SK-N-SH (cell line): ENCODE results near the gene GTF3C2.

ENCODE experiments used
- EP300 ChIP-seq, 2 experiments: IDR thresholded peaks; 2 replicates each; pipeline versions ENCODE4 v1.4.0 to v1.6.1; 2012; ENCODE audit warnings: borderline replicate concordance in 1 of 2, low read depth in 1 of 2, low read length in 1 of 2
- IRF3 ChIP-seq: fragments of 150-350 bp; IDR thresholded peaks from 2 replicates; pipeline ENCODE4 v1.6.1; 2016; ENCODE audit warnings: mild to moderate bottlenecking, low read depth, low read length
- JUND ChIP-seq: IDR thresholded peaks from 2 replicates; pipeline ENCODE4 v1.4.0; 2012
- POLR2AphosphoS5 ChIP-seq: IDR thresholded peaks from 2 replicates; pipeline ENCODE4 v1.6.1; 2012; ENCODE audit warnings: low read depth, low read length
- REST ChIP-seq: IDR thresholded peaks from 2 replicates; pipeline ENCODE4 v1.6.1; 2012; ENCODE audit warnings: mild to moderate bottlenecking, low read depth, low read length, moderate library complexity
- SMC3 ChIP-seq: IDR thresholded peaks from 2 replicates; pipeline ENCODE4 v1.6.1; 2012; ENCODE audit warnings: low read depth, low read length, improper control_type of control experiment
- YY1 ChIP-seq: IDR thresholded peaks from 2 replicates; pipeline ENCODE4 v1.4.0; 2012; ENCODE audit warnings: low read depth, mild to moderate bottlenecking
- TF ChIP-seq, protein P1 (sequence below): fragments of 200-600 bp; sonication (generic); IDR thresholded peaks from 2 replicates; pipeline ENCODE4 v1.6.1; 2017; ENCODE audit warnings: antibody characterized with exemption, mild to moderate bottlenecking, moderate library complexity

GRCh38 chr2:27350106-27350693 lies 6.4 kb downstream of the GTF3C2 start:
- TF ChIP-seq YY1 (no peak), IRF3 (no peak), POLR2AphosphoS5 (no peak), REST (no peak), JUND (no peak), EP300 (IDR thresholded peaks at IDR 0.05; ENCODE audit: borderline replicate concordance in 1 of 2, low read depth in 1 of 2, low read length in 1 of 2) (no peak), SMC3 (no peak)
- TF ChIP-seq, protein P1, sequence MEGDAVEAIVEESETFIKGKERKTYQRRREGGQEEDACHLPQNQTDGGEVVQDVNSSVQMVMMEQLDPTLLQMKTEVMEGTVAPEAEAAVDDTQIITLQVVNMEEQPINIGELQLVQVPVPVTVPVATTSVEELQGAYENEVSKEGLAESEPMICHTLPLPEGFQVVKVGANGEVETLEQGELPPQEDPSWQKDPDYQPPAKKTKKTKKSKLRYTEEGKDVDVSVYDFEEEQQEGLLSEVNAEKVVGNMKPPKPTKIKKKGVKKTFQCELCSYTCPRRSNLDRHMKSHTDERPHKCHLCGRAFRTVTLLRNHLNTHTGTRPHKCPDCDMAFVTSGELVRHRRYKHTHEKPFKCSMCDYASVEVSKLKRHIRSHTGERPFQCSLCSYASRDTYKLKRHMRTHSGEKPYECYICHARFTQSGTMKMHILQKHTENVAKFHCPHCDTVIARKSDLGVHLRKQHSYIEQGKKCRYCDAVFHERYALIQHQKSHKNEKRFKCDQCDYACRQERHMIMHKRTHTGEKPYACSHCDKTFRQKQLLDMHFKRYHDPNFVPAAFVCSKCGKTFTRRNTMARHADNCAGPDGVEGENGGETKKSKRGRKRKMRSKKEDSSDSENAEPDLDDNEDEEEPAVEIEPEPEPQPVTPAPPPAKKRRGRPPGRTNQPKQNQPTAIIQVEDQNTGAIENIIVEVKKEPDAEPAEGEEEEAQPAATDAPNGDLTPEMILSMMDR, result no peak
